HepG2 (cell line): ENCODE results near the gene HYI. TPM values are rescaled to one million over a fixed set of nuclear protein-coding genes. Genes with fewer than 3 reads are reported as not detected.

Source experiments
- ATAC-seq: fragments of 200-7000 bp; cut with Tn5 transposase; 3 replicates; pipeline ENCODE4 v1.9.1; 2020; ENCODE audit warnings: mild to moderate bottlenecking, moderate library complexity
- BruUV-seq: library from RNA; stranded (reverse); fragments of 400-500 nt; replicated peaks from 2 replicates; lab custom pipeline; 2021; lab: Mats Ljungman, UMichigan
- CTCF ChIA-PET: fragments of 300-600 bp; formaldehyde crosslinking; extraction: SDS; loops from one replicate; lab custom pipeline; 2021; ENCODE audit warnings: low total read pairs, inconsistent platforms, low intra/inter-chr PET ratio; lab: Yijun Ruan, JAX
- POLR2A ChIA-PET: fragments of 350-600 bp; sonication (Branson Sonifier 250); formaldehyde crosslinking; loops from one replicate; lab custom pipeline; 2020; ENCODE audit warnings: antibody characterized with exemption, inconsistent platforms; lab: Yijun Ruan, JAX
- DNase-seq: peaks from one replicate; pipeline ENCODE4 v3.0.0-alpha.2; 2015; ENCODE audit warnings: low spot score
- FAIRE-seq: peaks from 3 replicates; lab custom pipeline; 2011; peaks lifted over from hg19 to GRCh38; lab: Jason Lieb, UNC
- H2AFZ ChIP-seq: one replicate; pipeline ENCODE4 v1.6.1; 2011; ENCODE audit warnings: low read length, inconsistent platforms
- H3K27ac ChIP-seq: fragments of 300-600 bp; 3 replicates; pipeline ENCODE4 v1.8.0; 2011; ENCODE audit warnings: mixed run types, mild to moderate bottlenecking, mixed read lengths, low read length, inconsistent platforms; ENCODE audit not compliant: insufficient read depth; ENCODE audit errors: extremely low read length
- H3K27me3 ChIP-seq, 2 experiments: fragments of 200-600 bp in 1 of 2; 2 replicates in 1 of 2; 3 replicates in 1 of 2; pipeline versions ENCODE4 v1.6.0 to v1.8.0; 2011; ENCODE audit warnings: low read length in 2 of 2, mild to moderate bottlenecking in 2 of 2, moderate library complexity in 2 of 2, inconsistent platforms in 1 of 2; ENCODE audit not compliant: insufficient read depth in 2 of 2, control insufficient read depth in 1 of 2
- H3K36me3 ChIP-seq, 2 experiments: fragments of 200-600 bp in 1 of 2; replicated peaks in 1 of 2; 2 replicates in 1 of 2; 3 replicates in 1 of 2; pipeline versions ENCODE4 v1.5.1 to v1.8.0; 2011; ENCODE audit warnings: low read length in 2 of 2, inconsistent platforms in 1 of 2; ENCODE audit not compliant: insufficient read depth in 2 of 2, control insufficient read depth in 1 of 2
- H3K4me1 ChIP-seq: 2 replicates; pipeline ENCODE4 v1.5.1; 2012; ENCODE audit warnings: low read length, inconsistent platforms; ENCODE audit not compliant: insufficient read depth
- H3K4me2 ChIP-seq: 2 replicates; pipeline ENCODE4 v1.6.0; 2011; ENCODE audit warnings: low read depth, low read length, inconsistent platforms
- H3K4me3 ChIP-seq, 3 experiments: fragments of 200-600 bp in 1 of 3; sonication (generic), shearing (Covaris generic) in 1 of 3; replicated peaks in 1 of 3; 2 replicates each; pipeline ENCODE4 v1.5.1; 2011 to 2016; ENCODE audit warnings: low read length in 3 of 3, inconsistent platforms in 2 of 3, low read depth in 2 of 3, mild to moderate bottlenecking in 2 of 3, control low read depth in 1 of 3, mixed read lengths in 1 of 3; ENCODE audit not compliant: insufficient read depth in 1 of 3
- H3K79me2 ChIP-seq: one replicate; pipeline ENCODE4 v1.6.1; 2011; ENCODE audit warnings: low read length, inconsistent platforms; ENCODE audit not compliant: insufficient read depth
- H3K9ac ChIP-seq: 2 replicates; pipeline ENCODE4 v1.6.0; 2011; ENCODE audit warnings: mild to moderate bottlenecking, low read depth, low read length, inconsistent platforms; ENCODE audit not compliant: insufficient read depth
- H3K9me3 ChIP-seq: 2 replicates; pipeline ENCODE4 v1.5.1; 2012; ENCODE audit warnings: mild to moderate bottlenecking, low read length
- H4K20me1 ChIP-seq: 2 replicates; pipeline ENCODE4 v1.6.0; 2011; ENCODE audit warnings: inconsistent platforms, mild to moderate bottlenecking, low read length, moderate library complexity; ENCODE audit not compliant: insufficient read depth
- ATRX ChIP-seq: sonication (generic); formaldehyde crosslinking; IDR thresholded peaks from 2 replicates; pipeline ENCODE4 v1.4.0; 2020; ENCODE audit warnings: missing genetic modification reagents, borderline replicate concordance
- CREB1 ChIP-seq, 2 experiments: fragments of 450-650 bp in 1 of 2; IDR thresholded peaks; 2 replicates each; pipeline ENCODE4 v1.6.1; 2016 to 2017; ENCODE audit warnings: control low read depth in 1 of 2, mild to moderate bottlenecking in 1 of 2, missing compliant biosample characterization in 1 of 2, missing genetic modification characterization in 1 of 2
- HNF1A ChIP-seq, 2 experiments: sonication (generic) in 1 of 2; formaldehyde crosslinking in 1 of 2; IDR thresholded peaks; 2 replicates each; pipeline versions ENCODE4 v1.4.0 to v1.6.1; 2016 to 2020; ENCODE audit warnings: borderline replicate concordance in 1 of 2, low read depth in 1 of 2, mild to moderate bottlenecking in 1 of 2, missing genetic modification reagents in 1 of 2
- IRF9 ChIP-seq: sonication (generic); formaldehyde crosslinking; IDR thresholded peaks from 2 replicates; pipeline ENCODE4 v1.8.0; 2022; ENCODE audit warnings: missing genetic modification reagents, mild to moderate bottlenecking, borderline replicate concordance
- MLXIP ChIP-seq: sonication (generic); formaldehyde crosslinking; IDR thresholded peaks from 2 replicates; pipeline ENCODE4 v1.9.0; 2021; ENCODE audit warnings: missing genetic modification reagents, borderline replicate concordance
- NR3C1 ChIP-seq: sonication (generic); formaldehyde crosslinking; IDR thresholded peaks from 2 replicates; pipeline ENCODE4 v1.4.0; 2020; ENCODE audit warnings: missing genetic modification reagents
- NRL ChIP-seq: sonication (generic); formaldehyde crosslinking; IDR thresholded peaks from 2 replicates; pipeline ENCODE4 v1.5.0; 2020; ENCODE audit warnings: missing genetic modification reagents, mild to moderate bottlenecking, moderate library complexity, borderline replicate concordance
- SRF ChIP-seq: IDR thresholded peaks from 2 replicates; pipeline ENCODE4 v1.6.1; 2011; ENCODE audit warnings: mild to moderate bottlenecking, low read depth, low read length, moderate library complexity
- ZNF510 ChIP-seq: sonication (generic); formaldehyde crosslinking; IDR thresholded peaks from 2 replicates; pipeline ENCODE4 v1.4.0; 2020; ENCODE audit warnings: low read depth, mild to moderate bottlenecking, missing genetic modification reagents
- ZNF580 ChIP-seq: IDR thresholded peaks from 2 replicates; pipeline ENCODE4 v1.6.1; 2016; ENCODE audit warnings: low read depth, borderline replicate concordance
- WGBS: methylation state at CpG from one replicate; pipeline ENCODE4 v1.1.6; 2017; ENCODE audit warnings: low lambda C conversion rate; 5-methylcytosine and 5-hydroxymethylcytosine counted together
- in situ Hi-C: cut with HindIII; loops from 2 replicates; pipeline ENCODE4 v1.10.0; 2017; ENCODE audit warnings: low pct_unique_long_range_greater_than_20kb; ENCODE audit not compliant: extremely low pct_ligation_motif_present
- intact Hi-C: fragments of 100-400 bp; cut with micrococcal nuclease; formaldehyde crosslinking; loops from one replicate; pipeline ENCODE4 v1.10.0; 2022; ENCODE audit not compliant: unreplicated experiment
- polyA plus RNA-seq, 8 experiments: library from polyadenylated mRNA; depleted of rRNA in 3 of 8; stranded (reverse) in 7 of 8; unstranded in 1 of 8; fragments of >200 nt; fragmentation: Illumina TruSeq in 4 of 8; extraction: Trizol in 4 of 8; gene quantifications; 2 replicates each; pipeline versions ENCODE4 v1.2.1 to v1.2.3, GENCODE V29; 2011 to 2016; ENCODE audit warnings: low read depth in 4 of 8, missing spikeins in 1 of 8, mixed read lengths in 1 of 8; ENCODE audit not compliant: insufficient read depth in 1 of 8
- total RNA-seq, 5 experiments: library from RNA; depleted of rRNA; stranded (reverse); fragments of >200 nt; fragmentation: Illumina TruSeq; extraction: Trizol; gene quantifications; 2 replicates each; pipeline ENCODE4 v1.2.3, GENCODE V29; 2016; ENCODE audit warnings: low read depth in 1 of 5

HYI gene
- total and polyA plus RNA-seq, 2 of the 13 experiments (the other 11 are each of a cell fraction or from before 2014, with no cell fraction given): not detected

- Histone ChIP-seq H2AFZ (no peak overlapping the region), H3K4me2 (no peak overlapping the region), H3K4me1 (no peaks in the 10 kb centered on the region), H3K9me3 (no peaks in the 10 kb centered on the region), H3K9ac (no peak overlapping the region), H3K27ac (no peak overlapping the region), H3K4me3 (no peak overlapping the region), H3K27me3 (no peaks in the 10 kb centered on the region), H3K36me3 (peaks cover 19 to 35% of the 10 kb centered on the region in 2 experiments; a peak in 4 of 5 replicates), H3K79me2 (no peaks in the 10 kb centered on the region), H4K20me1 (no peaks in the 10 kb centered on the region)
- FAIRE-seq (no peak), ATAC-seq (no peak), DNase-seq (no peak)
- in situ Hi-C loops: no loop called here
- CTCF ChIA-PET: no interaction called here
- no TSS peak for BruUV-seq
- 89% methylated on average over 9 of the region's 10 CpGs for WGBS
- no peak for TF ChIP-seq NRL (CRISPR knock-in tag)
- no peak for TF ChIP-seq ZNF510
- no peak for TF ChIP-seq CREB1 (IDR thresholded peaks at IDR 0.05)
- no peak for TF ChIP-seq CREB1 (CRISPR knock-in tag; IDR thresholded peaks at IDR 0.05)
- TF ChIP-seq MLXIP (CRISPR knock-in tag): no peak
- TF ChIP-seq HNF1A (IDR thresholded peaks at IDR 0.05; ENCODE audit: low read depth): no peak
- TF ChIP-seq HNF1A (CRISPR knock-in tag; IDR thresholded peaks at IDR 0.05; ENCODE audit: borderline replicate concordance): no peak
- TF ChIP-seq ZNF580 (CRISPR knock-in tag): no peak
- no peak for TF ChIP-seq NR3C1 (CRISPR knock-in tag)
- no peak for TF ChIP-seq IRF9
- no peak for TF ChIP-seq ATRX (CRISPR knock-in tag)
- no peak for TF ChIP-seq SRF
- intact Hi-C loops: no loop called here
- POLR2A ChIA-PET: no interaction called here
Measured at GRCh38 chr1:43450251-43450941, 3.3 kb downstream of the HYI start.
